Peyer's patch (tissue), 4 donors: ENCODE measurements around the gene MVP.

Experiments used
- POLR2A ChIP-seq, 2 donors: fragments of 450-650 bp; IDR thresholded peaks; one replicate each; pipeline ENCODE4 v1.5.1; 2017; ENCODE audit warnings: antibody characterized with exemption in 2 of 2, mild to moderate bottlenecking in 2 of 2, moderate library complexity in 2 of 2
- TF ChIP-seq, protein P1 (sequence below), 6 experiments: fragments of 450-650 bp in 4 of 6; fragments of 200-600 bp in 2 of 6; sonication (generic) in 1 of 6; IDR thresholded peaks; one replicate each; pipeline ENCODE4 v1.5.1; 2017 to 2019; ENCODE audit warnings: antibody characterized with exemption in 6 of 6, mild to moderate bottlenecking in 3 of 6, moderate library complexity in 1 of 6

DNA sequence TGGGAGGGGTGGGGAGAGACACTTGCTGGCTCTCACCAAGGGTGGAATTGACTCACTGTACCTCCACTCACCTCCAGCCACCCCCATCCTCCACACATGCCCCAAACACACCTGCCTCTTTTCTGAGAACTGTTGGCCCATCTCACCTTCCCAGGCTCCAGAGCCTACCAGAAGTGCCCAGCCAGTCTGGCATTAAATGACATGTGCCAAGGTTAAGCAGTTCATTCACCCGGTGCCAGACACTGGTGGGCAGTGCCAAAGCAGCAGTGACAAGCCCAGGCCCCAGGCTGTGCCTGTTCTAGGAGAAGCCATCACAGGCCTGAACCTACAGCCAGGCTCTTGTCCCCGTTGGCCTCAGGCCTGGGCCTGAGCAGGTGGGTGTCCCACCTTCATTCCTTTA, 11.2 kb downstream of the MVP start:
- TF ChIP-seq POLR2A (IDR thresholded peaks at IDR 0.05), result no peak
- TF ChIP-seq, protein P1, sequence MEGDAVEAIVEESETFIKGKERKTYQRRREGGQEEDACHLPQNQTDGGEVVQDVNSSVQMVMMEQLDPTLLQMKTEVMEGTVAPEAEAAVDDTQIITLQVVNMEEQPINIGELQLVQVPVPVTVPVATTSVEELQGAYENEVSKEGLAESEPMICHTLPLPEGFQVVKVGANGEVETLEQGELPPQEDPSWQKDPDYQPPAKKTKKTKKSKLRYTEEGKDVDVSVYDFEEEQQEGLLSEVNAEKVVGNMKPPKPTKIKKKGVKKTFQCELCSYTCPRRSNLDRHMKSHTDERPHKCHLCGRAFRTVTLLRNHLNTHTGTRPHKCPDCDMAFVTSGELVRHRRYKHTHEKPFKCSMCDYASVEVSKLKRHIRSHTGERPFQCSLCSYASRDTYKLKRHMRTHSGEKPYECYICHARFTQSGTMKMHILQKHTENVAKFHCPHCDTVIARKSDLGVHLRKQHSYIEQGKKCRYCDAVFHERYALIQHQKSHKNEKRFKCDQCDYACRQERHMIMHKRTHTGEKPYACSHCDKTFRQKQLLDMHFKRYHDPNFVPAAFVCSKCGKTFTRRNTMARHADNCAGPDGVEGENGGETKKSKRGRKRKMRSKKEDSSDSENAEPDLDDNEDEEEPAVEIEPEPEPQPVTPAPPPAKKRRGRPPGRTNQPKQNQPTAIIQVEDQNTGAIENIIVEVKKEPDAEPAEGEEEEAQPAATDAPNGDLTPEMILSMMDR (IDR thresholded peaks at IDR 0.05), result no peak
